ENCODE data around the gene LIMCH1.

DNA sequence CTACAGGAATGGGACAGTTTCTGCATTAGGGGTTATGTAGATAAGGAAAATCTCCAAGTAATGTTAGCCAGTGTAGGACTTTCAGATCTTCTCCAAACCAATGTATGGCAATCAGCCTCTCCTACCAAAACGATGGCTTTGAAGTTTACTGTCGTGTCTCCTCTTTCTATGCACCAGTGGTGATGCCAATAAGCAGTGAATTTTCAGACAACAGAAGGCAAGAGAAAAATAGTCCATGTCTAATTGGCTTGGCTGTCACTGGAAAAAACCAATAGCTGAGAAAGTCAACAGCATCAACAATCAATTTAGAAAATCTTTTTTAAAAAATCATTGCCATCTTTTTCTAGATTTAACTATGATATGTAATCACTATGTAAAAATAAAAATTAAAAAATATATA, 35.0 kb downstream of the LIMCH1 start:
- TF ChIP-seq POLR2A (IDR thresholded peaks at IDR 0.05; ENCODE audit: low read depth, low read length), result no peak
- no peak for TF ChIP-seq POLR2AphosphoS5 (IDR thresholded peaks at IDR 0.05; ENCODE audit: low read depth, low read length)
